ENCODE measurements around the gene ADCY1. TPM values are rescaled to one million over a fixed set of nuclear protein-coding genes. Genes with fewer than 3 reads are reported as not detected.

Gene ADCY1
- total RNA-seq, 2 donors from 2014 or later = 0.14 to 0.85 TPM

DNA sequence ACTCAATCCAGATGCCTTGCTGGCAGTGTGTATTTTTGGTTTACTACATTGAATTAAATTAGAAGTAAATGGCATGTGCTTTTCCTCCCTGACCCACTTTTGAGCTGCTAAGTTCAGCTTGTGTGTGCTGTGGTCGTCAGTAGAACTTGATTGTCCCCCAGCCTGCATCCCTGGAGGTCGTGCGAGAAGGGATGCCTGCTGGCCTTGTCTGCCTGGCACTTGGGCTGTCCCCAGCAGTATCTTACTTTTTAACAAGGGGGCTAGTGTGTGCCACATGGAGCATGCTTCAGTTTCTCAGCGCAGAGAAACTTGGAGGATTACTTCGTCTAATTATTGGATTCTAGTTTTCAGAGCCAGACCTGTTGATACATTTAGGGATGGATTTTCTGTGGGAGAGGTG lies 80.2 kb downstream of the ADCY1 start:
- ATAC-seq (ENCODE audit: insufficient number of reproducible peaks, low FRiP score, low read depth) (no peak), DNase-seq (ENCODE audit: low spot score) (no peak)
- Histone ChIP-seq H3K4me1 (ENCODE audit: control insufficient read depth in 1 of 2, low read depth in 2 of 2) (no peaks in the 10 kb centered on the region), H3K27me3 (replicated peaks; ENCODE audit: insufficient read depth) (no peaks in the 10 kb centered on the region), H3K36me3 (no peaks in the 10 kb centered on the region), H3K9me3 (no peaks in the 10 kb centered on the region), H3K4me3 (no peak overlapping the region), H3K27ac (no peak overlapping the region)
- TF ChIP-seq, protein P1, sequence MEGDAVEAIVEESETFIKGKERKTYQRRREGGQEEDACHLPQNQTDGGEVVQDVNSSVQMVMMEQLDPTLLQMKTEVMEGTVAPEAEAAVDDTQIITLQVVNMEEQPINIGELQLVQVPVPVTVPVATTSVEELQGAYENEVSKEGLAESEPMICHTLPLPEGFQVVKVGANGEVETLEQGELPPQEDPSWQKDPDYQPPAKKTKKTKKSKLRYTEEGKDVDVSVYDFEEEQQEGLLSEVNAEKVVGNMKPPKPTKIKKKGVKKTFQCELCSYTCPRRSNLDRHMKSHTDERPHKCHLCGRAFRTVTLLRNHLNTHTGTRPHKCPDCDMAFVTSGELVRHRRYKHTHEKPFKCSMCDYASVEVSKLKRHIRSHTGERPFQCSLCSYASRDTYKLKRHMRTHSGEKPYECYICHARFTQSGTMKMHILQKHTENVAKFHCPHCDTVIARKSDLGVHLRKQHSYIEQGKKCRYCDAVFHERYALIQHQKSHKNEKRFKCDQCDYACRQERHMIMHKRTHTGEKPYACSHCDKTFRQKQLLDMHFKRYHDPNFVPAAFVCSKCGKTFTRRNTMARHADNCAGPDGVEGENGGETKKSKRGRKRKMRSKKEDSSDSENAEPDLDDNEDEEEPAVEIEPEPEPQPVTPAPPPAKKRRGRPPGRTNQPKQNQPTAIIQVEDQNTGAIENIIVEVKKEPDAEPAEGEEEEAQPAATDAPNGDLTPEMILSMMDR (IDR thresholded peaks at IDR 0.05) = no peak

DNA sequence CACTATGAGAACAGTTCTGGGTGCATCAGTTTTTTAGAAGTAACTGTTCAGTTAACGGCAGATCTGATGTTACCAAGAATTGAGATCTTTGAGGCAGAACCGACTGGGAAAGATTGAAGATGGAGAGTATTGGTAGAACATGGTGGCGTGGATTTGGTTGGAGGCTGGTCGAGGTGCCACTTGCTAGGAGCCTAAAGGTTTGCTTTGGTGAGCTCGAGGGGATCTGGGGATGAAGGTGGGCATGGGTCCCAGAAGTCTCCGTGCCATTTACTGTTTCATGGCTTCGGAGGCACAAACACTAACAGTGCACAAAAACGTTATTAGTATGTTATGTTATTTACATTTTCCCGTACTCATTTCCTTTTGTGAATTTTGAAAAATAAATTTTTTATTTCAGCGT lies 81.4 kb downstream of the ADCY1 start:
- H3K36me3 ChIP-seq = no peaks in the 10 kb centered on the region
- no peaks in the 10 kb centered on the region for H3K9me3 ChIP-seq
- H3K27ac ChIP-seq = no peak overlapping the region
- no peak overlapping the region for H3K4me3 ChIP-seq
- no peaks in the 10 kb centered on the region for H3K27me3 ChIP-seq (replicated peaks; ENCODE audit: insufficient read depth)
- DNase-seq (ENCODE audit: low spot score) (no peak), ATAC-seq (ENCODE audit: insufficient number of reproducible peaks, low FRiP score, low read depth) (no peak)
- TF ChIP-seq, protein P1 (IDR thresholded peaks at IDR 0.05) = no peak
- no peaks in the 10 kb centered on the region for H3K4me1 ChIP-seq (ENCODE audit: control insufficient read depth in 1 of 2, low read depth in 2 of 2)

DNA sequence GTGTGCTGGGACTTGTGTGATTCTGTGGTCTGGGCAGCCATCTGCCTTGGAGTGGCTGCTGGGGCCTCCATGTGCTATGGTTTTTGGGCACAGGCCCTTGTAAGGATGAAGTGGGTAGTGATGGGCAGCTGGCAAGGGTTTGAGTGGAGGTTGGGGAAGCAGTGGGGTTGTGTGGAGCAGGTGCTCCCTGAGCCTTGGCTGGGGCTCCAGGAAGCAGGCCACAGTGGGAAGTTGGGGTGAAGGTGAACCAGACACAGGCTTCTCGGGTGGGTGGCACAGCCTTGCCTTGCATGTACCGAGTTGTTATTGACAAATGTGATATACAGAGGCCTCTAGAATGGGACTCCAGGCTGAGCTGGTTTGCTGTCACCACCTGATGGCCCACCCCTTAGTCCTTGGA lies 82.3 kb downstream of the ADCY1 start:
- no peak overlapping the region for H3K4me3 ChIP-seq
- TF ChIP-seq, protein P1 (IDR thresholded peaks at IDR 0.05) = no peak
- H3K36me3 ChIP-seq = no peaks in the 10 kb centered on the region
- no peaks in the 10 kb centered on the region for H3K4me1 ChIP-seq (ENCODE audit: control insufficient read depth in 1 of 2, low read depth in 2 of 2)
- no peak for ATAC-seq (ENCODE audit: insufficient number of reproducible peaks, low FRiP score, low read depth)
- DNase-seq (ENCODE audit: low spot score) = no peak
- H3K9me3 ChIP-seq = no peaks in the 10 kb centered on the region
- no peak overlapping the region for H3K27ac ChIP-seq
- no peaks in the 10 kb centered on the region for H3K27me3 ChIP-seq (replicated peaks; ENCODE audit: insufficient read depth)

DNA sequence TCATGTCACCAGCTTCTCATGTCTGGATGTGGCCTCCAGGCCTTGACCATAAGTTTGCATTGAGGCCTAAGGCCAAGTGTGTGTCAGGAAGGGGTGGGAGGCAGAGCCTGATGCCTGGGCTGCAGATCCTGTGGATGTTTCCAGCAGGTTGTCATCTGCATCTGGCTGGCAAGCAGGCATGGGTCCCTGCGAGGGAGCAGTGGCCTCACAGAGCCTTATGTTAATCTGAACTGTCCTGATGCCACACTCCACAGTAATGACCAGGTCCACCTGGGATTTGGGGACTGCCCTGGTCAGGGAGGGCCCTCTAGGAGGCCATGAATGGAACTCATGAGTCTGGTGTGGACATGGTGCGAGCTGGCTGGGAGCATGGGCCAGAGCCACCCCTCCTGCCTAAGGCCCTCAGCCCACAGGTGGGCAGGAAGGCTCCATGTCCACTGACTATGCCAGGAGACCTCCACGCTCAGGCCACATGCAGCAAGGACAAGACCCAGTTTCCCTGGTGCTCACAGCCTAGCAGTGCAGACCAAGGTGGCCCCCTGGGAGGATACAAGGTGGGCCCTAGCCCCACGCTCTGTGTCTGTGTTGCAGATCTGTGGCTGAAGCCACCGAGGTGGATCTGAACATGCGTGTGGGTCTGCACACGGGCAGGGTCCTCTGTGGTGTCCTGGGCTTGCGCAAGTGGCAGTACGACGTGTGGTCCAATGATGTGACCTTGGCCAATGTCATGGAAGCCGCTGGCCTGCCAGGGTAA lies 83.1 kb downstream of the ADCY1 start:
- H3K4me1 ChIP-seq (ENCODE audit: control insufficient read depth in 1 of 2, low read depth in 2 of 2) = no peaks in the 10 kb centered on the region
- no peak for ATAC-seq (ENCODE audit: insufficient number of reproducible peaks, low FRiP score, low read depth)
- H3K4me3 ChIP-seq = no peak overlapping the region
- no peak for DNase-seq (ENCODE audit: low spot score)
- H3K27me3 ChIP-seq (replicated peaks; ENCODE audit: insufficient read depth) = no peaks in the 10 kb centered on the region
- H3K27ac ChIP-seq = no peak overlapping the region
- TF ChIP-seq, protein P1 (IDR thresholded peaks at IDR 0.05) = no peak
- H3K36me3 ChIP-seq = no peaks in the 10 kb centered on the region
- no peaks in the 10 kb centered on the region for H3K9me3 ChIP-seq

DNA sequence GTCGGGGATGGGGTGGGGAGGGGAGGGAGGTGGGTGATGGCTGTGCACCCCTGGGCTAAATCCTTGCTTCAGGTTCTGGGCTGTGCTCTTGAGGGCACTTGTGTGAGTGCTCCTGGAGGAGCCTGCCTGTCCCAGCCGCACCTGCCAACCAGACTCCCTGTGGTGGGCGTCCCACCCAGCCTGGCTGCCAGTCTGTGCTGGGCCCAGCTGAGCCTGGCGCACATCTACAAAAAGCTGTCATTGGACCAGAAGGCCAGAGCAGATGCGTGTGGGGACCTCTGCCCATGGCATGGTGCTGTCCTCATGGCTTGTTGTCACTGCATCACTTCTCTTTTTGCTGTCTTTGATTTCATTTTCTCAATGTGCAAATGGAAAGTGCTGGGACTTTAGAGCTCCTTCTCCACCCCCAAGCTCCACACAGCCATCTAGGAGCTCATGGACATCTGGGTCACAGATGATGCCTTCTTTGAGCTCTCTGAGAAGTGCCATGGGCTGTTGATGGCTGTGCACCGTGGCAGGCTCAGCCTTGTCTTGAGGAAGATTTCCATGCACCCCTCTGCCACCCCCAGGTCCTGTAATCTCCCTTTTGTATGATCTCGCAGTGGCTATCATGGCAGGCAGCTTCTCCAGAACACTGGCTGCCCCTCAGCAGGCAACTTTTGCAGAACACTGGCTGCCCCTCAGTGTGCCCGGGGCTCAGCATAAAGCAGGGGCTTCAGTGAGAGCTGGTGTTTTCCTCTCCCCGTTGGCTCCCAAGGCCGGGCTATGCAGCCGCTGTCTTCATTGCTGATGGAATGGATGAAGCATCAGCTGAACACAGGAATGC lies 83.9 kb downstream of the ADCY1 start:
- Histone ChIP-seq H3K27ac (no peak overlapping the region), H3K27me3 (replicated peaks; ENCODE audit: insufficient read depth) (no peaks in the 10 kb centered on the region), H3K9me3 (no peaks in the 10 kb centered on the region), H3K4me3 (no peak overlapping the region), H3K36me3 (no peaks in the 10 kb centered on the region), H3K4me1 (ENCODE audit: control insufficient read depth in 1 of 2, low read depth in 2 of 2) (no peaks in the 10 kb centered on the region)
- ATAC-seq (ENCODE audit: insufficient number of reproducible peaks, low FRiP score, low read depth) (no peak), DNase-seq (ENCODE audit: low spot score) (no peak)
- TF ChIP-seq, protein P1 (IDR thresholded peaks at IDR 0.05) = no peak

All from thoracic aorta (tissue), 2 donors.